GM10847 (cell line): ENCODE measurements around the gene CAPRIN2.

Source experiments
- POLR2A ChIP-seq: IDR thresholded peaks from 2 replicates; pipeline ENCODE4 v1.6.1; 2011; ENCODE audit not compliant: insufficient read length; ENCODE audit errors: extremely low read depth

Gene CAPRIN2

GRCh38 chr12:30744321-30744720 is 10.4 kb downstream of the CAPRIN2 start:
- no peak for TF ChIP-seq POLR2A

- no peak for TF ChIP-seq POLR2A
Measured at GRCh38 chr12:30740274-30740673, 14.5 kb downstream of the CAPRIN2 start.

- no peak for TF ChIP-seq POLR2A
Measured at GRCh38 chr12:30739020-30739419, 15.7 kb downstream of the CAPRIN2 start.

GRCh38 chr12:30732954-30733637 is 21.7 kb downstream of the CAPRIN2 start:
- no peak for TF ChIP-seq POLR2A

- no peak for TF ChIP-seq POLR2A
Measured at GRCh38 chr12:30730011-30730410, 24.7 kb downstream of the CAPRIN2 start.

GRCh38 chr12:30729547-30729946 is 25.2 kb downstream of the CAPRIN2 start:
- no peak for TF ChIP-seq POLR2A

- no peak for TF ChIP-seq POLR2A
Measured at GRCh38 chr12:30726647-30727046, 28.1 kb downstream of the CAPRIN2 start.

GRCh38 chr12:30725739-30726138 is 29.0 kb downstream of the CAPRIN2 start:
- TF ChIP-seq POLR2A = no peak

GRCh38 chr12:30719060-30719459 is 35.7 kb downstream of the CAPRIN2 start:
- no peak for TF ChIP-seq POLR2A

GRCh38 chr12:30707613-30708342 is 47.0 kb downstream of the CAPRIN2 start:
- no peak for TF ChIP-seq POLR2A

GRCh38 chr12:30706476-30706875 is 48.3 kb downstream of the CAPRIN2 start:
- TF ChIP-seq POLR2A = no peak

- TF ChIP-seq POLR2A = no peak
Measured at GRCh38 chr12:30701056-30701455, 53.7 kb downstream of the CAPRIN2 start.

- no peak for TF ChIP-seq POLR2A
Measured at GRCh38 chr12:30700216-30700900, 54.4 kb downstream of the CAPRIN2 start.

GRCh38 chr12:30698346-30698745 is 56.4 kb downstream of the CAPRIN2 start:
- no peak for TF ChIP-seq POLR2A

GRCh38 chr12:30696943-30697342 is 57.8 kb downstream of the CAPRIN2 start:
- no peak for TF ChIP-seq POLR2A

GRCh38 chr12:30696486-30696885 is 58.3 kb downstream of the CAPRIN2 start:
- TF ChIP-seq POLR2A = no peak
